GM18517 (cell line): ENCODE results near the gene TMOD2.
"Not testable (repeated sequence)": the region's sequence is repeated elsewhere in the genome, so short reads cannot be mapped to it uniquely, and the experiment has no call there.

ENCODE experiments used
- ATAC-seq: cut with Tn5 transposase; IDR thresholded peaks from one replicate; pipeline ENCODE4 v1.9.1; 2021; ENCODE audit warnings: mild to moderate bottlenecking, moderate library complexity; ENCODE audit not compliant: unreplicated experiment

The TMOD2 gene

DNA sequence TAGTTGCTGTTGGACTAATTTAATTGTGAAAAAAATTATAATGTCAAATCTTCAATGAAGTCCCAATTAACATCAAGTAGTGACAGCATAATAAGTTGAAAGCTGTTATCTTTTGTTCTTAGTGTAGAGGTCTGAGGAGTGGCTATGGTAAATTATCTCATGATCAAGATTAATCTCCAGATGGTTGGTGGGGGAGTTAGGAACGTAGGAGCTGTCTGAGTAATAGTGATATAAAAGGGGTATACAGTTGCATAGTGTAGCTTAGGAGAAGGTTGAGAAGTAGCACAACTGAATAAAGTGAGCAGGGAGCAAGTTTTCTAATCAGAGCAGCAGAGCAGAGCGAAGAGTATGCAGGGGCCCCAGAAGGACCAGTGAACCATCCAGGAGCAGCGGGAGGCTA lies 19.5 kb downstream of the TMOD2 start:
- no peak for ATAC-seq

GRCh38 chr15:51771773-51772172 lies 20.4 kb downstream of the TMOD2 start:
- ATAC-seq = no peak

DNA sequence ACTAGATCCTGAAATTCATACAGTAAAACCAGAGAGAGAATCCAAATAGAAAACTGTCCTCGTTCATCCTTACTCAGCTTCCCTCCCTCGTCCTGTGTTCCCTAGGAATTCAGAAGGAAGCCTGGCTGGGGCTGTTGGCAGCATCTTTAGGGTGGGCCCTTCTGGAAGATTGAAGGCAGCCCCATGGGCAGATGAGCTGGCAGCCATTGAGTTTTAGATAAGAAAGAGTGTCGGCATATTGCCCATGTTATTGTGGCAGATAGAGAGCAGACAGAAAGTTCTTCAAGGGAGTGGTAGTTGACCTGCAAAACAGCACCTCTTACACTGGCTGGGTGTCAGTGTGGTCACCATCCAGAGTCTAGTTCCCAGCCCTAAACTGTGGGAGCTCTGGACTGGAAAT lies 23.5 kb downstream of the TMOD2 start:
- ATAC-seq = no peak

DNA sequence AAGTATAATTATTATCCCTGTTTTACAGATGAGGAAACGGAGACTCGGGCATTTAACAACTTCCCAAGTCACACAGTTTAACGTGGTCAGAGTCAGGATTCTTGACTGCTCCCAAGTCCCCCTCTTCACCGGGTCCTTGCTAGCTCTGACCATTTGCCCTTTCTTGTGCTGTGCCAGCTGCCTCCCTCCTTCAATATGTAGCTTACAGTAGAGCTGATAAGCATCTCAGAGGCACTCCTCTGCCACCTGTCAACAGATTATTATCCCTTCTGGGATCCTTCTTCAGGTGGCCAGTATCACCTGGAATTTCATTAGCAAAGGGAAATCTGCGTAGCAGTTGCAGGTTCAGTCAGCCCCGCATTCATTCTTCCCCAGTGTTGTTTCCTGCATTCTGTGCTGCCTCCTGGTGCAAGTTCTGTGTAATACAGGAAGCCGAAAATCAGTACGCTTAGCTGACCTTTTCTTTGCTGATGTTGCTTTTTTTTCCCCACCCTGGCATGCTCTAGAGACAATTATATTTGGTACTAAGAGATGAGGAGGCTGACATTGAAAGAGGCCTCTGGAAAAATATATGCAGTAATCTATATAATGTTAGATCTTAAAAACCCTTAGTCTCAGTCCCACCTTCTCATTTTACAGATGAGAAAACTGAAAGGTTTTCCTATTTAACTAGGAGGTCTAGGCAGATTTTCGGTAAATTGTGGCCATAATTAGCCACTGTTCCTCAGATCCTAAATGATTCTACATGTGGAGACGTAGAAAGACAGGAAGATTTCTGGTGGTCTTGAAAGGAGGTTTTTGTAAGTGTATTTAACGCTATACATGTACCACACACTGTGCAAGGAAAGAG lies 24.8 kb downstream of the TMOD2 start:
- peak; percentile 48 for ATAC-seq

GRCh38 chr15:51776952-51777569 lies 25.7 kb downstream of the TMOD2 start:
- ATAC-seq = peak; percentile 67

DNA sequence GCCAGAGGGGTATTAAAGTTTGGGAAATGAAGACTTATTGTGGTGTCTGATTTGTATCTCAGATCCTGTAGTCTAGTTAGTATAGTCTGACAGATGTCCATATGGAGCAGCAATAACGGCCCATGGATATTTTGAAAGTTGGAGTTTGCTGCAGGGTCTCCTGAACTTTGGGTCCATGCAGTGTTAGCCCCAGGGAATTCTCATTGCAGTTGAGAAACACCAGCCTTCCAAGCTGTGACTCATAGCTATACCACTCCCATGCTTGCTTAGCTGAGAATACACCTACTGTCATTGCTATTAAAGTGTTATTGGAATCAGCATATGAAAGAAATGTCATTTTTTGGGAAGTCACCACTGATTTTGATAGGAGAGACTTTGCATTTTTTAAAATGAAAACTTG lies 29.2 kb downstream of the TMOD2 start:
- no peak for ATAC-seq

DNA sequence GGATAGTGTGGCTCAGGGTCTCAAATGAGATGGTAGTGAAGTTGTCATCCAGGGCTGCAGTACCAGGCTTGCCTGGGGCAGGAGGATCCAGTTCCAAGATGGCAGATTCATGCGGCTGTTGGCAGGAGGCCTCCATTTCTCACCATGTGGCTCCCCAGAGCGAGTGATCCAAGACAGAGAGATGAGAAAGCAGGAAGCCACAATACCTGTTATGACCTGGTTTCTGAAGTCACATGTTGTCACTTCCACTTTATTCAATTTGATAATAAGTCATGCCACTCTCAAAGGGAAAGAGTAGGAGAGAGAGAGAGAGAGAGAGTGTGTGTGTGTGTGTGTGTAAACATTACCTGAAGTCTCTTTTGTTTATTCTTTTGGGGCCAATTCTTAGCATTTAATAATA lies 30.1 kb downstream of the TMOD2 start:
- no peak for ATAC-seq

- no peak for ATAC-seq
Observed at GRCh38 chr15:51782357-51782896, 31.0 kb downstream of the TMOD2 start.

DNA sequence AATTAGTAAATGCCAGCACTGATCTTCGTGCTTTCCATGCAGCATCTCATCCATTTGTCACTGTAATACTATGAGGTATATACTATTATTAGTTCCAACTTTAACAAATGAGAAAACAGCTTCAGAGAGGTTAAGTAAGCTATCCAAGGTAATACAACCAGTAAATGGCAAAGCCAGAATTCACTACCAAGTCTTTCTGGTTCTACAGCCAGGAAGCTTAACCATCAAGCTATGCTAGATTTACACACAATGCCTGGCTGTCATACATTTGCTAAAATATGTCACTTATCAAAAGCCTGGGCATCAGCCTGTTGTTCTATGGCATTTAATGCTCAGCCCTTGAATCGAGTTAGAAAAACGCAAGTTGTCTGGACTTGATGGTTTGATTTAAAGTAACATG lies 32.6 kb downstream of the TMOD2 start:
- no peak for ATAC-seq

GRCh38 chr15:51787130-51787529 lies 35.7 kb downstream of the TMOD2 start:
- not testable (repeated sequence) for ATAC-seq

DNA sequence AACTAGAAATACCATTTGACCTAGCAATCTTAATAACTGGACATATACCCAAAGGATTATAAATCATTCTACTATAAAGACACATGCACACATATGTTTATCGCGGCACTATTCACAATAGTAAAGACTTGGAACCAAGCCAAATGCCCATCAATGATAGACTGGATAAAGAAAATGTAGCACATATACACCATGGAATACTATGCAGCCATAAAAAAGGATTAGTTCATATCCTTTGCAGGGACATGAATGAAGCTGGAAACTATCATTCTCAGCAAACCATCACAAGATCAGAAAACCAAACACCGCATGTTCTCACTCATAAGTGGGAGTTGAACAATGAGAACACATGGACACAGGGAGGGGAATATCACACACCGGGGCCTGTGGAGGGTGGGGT lies 41.1 kb downstream of the TMOD2 start:
- ATAC-seq = not testable (repeated sequence)

- ATAC-seq = no peak
Observed at GRCh38 chr15:51793521-51794305, 42.3 kb downstream of the TMOD2 start.

DNA sequence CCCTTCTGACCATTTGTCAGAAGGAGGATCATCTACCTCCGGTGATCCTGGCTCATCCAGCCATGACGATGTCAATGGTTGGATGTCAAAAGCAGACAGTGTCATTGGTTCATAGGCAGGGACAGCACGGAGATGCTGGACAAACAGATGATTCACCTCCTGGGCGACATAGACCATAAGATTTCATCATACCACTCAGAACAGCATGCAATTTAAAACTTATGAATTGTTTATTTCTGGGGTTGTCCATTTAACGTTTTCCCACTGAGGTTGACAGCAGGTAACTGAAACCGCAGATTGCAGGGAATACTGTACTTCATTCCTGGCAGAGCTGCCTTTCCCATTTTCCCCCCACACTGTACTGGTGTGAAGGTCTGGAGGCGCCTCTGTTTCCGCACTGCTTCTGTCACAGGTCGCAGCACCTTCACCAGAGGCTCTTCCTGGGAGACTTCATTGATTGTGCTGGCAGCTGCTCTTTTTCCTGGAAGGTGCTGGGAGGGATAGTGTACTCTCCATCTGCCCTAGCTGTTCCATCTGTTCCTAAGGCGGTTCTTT lies 45.5 kb downstream of the TMOD2 start:
- no peak for ATAC-seq

GRCh38 chr15:51798281-51798680 lies 46.9 kb downstream of the TMOD2 start:
- ATAC-seq = no peak

- ATAC-seq = no peak
Observed at GRCh38 chr15:51799282-51800252, 48.2 kb downstream of the TMOD2 start.

DNA sequence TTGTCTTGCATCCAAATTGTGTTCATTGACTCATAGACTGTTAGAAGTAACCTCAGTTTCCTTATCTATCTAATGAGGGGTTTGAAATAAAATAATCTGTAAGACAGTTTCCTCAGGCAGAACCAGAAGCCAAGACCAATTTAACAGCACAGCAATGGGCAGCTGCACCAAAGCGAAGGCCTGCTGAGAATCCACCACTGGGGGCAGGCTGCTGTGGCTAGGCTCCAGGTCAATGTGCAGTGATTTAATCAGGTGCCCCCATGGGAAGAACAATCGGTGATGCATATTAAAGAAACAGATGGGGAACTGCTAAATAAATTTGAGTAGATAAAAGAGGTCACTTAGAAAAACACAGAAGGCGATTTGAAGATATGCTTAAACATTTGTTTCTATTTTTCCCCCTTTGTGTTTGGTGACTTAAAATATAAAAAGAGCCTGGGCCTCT lies 50.0 kb downstream of the TMOD2 start:
- no peak for ATAC-seq

- ATAC-seq = no peak
Observed at GRCh38 chr15:51802593-51802992, 51.2 kb downstream of the TMOD2 start.

DNA sequence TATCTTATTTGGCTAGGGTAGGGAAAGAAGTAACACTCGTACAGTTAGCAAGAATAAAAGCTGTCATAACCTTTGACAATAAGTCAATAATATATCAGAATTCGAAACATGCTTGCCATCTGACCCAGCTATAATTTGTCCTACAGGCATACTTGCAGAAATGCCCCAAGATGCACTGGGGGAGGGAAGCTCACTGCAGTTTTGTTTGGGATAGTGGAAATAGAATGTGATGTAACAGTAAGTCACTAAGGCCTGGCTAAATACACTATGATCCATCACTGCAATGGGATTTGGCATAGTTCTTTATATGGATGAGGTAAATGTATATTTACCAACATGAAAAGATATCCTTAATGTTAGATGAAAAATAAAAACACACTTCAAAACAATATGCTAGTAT lies 52.6 kb downstream of the TMOD2 start:
- ATAC-seq = no peak

DNA sequence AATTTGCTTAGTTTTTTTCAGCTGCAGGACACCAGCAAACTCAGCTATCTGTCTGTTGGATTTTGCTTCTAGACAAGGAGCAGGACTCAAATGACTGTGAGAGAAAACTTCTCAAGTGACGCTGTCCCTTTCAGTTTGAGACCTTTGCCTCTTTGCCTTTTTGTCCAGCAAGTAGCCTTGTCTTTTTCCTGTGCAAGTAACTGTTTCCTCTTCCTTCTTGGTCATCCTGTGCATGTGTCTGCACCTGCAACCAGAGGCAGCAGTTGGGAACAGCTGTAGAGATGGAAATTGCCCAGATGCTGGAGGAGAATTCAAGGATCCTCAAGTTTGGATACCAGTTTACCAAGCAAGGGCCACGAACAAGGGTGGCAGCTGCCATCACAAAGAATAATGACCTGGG lies 54.7 kb downstream of the TMOD2 start:
- ATAC-seq = no peak

DNA sequence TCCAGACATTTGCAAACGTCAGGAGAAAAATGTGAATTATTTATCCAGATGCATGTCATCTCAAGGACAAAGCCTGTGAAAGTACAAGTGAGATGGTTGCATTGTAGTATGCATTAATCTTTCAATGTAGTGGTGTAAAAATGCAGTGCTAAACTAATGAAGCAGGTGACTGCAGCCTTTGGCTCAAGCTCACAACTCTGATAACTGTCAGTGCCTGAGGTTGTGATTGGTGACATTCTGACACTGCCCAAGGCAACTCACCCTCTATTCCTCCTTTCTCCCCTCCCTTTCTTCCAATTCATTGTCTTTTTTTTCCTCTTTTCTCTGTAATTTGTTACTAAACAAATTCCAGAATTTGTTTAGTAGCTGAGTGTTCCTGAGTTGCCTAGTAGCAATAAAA lies 58.1 kb downstream of the TMOD2 start:
- no peak for ATAC-seq
